Placental epithelial cell (primary cell): ENCODE measurements around the gene MCAM. TPM values are rescaled to one million over a fixed set of nuclear protein-coding genes. Genes with fewer than 3 reads are reported as not detected.

ENCODE experiments used
- small RNA-seq: library from RNA; depleted of rRNA; stranded (forward); fragments of <200 nt; gene quantifications from one replicate; pipeline ENCODE3, GENCODE V24; 2012
- total RNA-seq: library from RNA; depleted of rRNA; stranded (reverse); fragments of >200 nt; gene quantifications from 2 replicates; pipeline ENCODE4 v1.2.3, GENCODE V29; 2012

The MCAM gene, protein sequence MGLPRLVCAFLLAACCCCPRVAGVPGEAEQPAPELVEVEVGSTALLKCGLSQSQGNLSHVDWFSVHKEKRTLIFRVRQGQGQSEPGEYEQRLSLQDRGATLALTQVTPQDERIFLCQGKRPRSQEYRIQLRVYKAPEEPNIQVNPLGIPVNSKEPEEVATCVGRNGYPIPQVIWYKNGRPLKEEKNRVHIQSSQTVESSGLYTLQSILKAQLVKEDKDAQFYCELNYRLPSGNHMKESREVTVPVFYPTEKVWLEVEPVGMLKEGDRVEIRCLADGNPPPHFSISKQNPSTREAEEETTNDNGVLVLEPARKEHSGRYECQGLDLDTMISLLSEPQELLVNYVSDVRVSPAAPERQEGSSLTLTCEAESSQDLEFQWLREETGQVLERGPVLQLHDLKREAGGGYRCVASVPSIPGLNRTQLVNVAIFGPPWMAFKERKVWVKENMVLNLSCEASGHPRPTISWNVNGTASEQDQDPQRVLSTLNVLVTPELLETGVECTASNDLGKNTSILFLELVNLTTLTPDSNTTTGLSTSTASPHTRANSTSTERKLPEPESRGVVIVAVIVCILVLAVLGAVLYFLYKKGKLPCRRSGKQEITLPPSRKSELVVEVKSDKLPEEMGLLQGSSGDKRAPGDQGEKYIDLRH
- 0.39 and 5.9 TPM in 2 replicates for total RNA-seq

DNA sequence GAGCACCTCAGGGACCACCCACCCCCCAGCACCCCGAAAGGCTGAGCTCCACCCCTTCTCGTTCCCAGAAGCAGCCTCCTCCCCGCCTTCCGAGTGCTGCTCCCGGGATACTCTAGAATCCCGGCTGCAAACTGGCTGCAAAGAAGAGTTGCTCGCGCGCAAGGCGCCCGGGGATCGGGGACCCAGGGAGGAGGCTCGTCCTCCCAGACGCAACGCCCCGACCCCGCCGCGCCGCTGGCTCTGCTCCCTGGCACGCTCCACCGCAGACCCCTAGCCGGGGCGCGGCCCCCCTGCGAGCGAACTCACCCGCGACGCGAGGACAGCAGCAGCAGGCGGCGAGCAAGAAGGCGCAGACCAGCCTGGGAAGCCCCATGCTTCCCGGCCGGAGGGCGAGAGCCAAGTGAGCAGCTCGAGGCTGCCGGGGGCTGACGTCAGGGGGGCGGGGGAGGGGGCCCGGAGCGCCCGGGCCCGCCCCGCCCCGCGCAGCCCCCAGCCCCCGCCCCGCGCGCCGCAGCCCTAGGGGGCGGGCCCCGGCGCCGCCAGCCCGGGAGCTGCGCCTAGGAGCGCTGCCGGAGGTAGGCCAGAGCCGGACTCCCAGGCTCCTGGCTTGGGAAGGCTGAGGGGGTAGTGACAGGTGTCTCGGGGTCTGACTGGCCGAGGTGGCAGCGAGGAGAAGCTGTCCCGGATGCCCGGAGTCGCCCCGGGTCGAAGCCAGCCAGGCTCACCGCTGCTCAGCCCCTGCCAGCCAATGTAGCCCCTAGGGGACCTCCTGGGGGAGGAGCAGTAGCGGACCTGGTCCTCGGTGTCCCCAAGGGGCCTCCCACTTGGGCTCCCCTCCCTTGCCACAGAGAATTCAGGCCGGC, at the start of gene MCAM:
MCAM (minus strand) TSS at position 402 of the 863 bp plus-strand sequence; CDS start at position 373, 29 bp downstream.

DNA sequence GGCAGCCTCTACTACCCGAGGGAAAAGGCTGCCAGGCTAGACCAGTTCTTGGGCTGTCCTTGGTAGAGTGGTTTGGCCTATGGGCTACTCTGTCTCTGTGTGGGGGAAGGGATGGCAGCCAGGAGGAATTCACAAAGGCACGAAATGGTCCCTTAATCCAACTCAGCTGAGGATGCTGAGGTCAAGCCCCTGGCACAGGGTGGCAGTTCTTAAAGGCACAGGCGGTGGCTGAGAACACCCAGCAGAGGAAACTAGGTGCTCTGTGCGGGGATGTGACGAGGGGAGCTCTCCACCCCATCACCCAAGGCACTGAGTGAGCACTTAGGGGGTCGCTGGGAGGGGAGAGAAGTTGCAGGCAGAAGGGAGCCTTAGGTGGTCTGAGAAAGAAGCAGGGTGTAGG, 29.7 kb upstream of the MCAM start, which contains the start of gene MFRP:
MFRP (minus strand) TSS at position 101 of the 400 bp plus-strand sequence. CDS start 192 bp downstream, outside the sequence.

DNA sequence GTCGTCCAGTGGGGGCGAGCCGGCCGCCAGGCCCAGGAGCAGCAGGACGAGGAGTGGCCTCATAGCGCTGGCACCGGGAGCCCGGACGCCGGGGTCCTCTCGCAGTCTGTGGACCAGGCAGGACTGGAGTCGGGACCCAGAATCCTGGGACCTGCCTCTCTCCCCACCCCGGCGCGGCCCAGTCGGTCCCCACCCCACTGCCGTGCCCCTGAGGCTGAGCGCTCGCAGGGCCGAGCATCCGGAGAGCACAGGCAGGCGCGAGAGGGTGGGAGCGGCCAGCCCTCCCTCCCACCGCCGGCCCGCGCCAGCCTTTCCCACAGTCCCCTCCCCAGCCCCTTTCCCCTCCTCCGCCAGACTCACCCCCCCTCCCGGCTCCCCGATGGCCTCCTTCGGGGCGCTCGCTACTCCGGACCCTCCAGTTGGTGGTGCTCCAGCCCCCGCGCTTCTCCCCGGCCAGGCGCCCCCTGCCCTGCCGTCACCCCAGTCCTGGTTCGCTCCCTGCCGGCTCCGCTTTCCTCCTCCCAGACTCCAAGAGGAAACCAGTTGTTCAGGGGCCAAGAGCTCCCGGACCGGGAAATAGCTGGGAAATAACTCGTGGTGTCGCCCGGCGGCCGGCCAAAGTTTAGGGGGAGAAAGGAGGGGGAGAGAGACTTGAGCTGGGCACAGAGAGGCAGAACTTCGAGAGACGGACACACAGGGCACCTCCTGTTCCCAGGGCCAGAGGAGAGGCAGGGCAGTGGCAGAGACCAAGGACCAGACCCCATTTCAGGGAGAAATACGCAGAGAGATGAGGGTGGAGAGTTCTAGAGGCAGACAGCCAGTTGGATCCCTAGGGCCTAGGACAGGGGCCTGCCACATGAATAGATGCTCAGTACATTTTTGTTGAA, 23.6 kb upstream of the MCAM start, which contains the start of gene C1QTNF5:
C1QTNF5 (minus strand) TSS at position 549 of the 887 bp plus-strand sequence; CDS start at position 63, 486 bp downstream.

DNA sequence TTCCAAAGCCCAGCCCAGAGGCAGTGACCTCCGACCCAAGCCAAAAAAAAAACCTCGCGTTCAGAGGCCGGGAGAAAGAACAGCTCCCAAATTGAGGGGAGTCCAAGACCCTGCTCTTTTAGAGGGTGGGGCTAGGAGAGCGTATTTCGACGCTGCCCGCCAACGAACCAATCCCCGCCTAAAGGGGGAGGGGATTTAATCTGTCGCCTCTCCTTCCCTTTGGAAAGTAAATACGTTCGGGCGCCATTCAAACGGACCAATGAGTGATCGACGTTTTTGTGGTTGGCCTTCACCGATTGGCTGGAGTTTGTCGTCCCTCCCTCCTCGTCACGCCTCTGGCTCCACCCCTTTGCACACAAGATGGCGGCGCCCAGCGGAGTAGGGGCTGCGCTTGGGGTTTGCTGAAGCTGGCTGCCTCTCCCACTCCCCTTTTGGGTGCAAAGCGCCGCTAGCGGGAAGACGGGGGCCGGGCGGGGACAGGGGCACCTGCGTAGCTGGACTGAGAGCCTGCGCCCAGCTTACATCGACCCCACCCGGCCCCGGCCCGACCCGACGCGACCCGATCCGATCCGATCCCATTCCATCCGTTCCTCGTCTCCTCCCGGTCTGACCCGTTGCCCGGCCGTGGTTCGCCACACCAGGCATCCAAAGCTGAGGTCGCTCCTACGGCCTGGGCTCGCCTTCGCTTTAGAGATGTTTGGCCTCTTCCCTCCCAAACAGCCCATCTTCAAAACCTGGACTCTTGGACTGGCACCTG, 17.4 kb upstream of the MCAM start, which contains the start of gene RNF26:
RNF26 (plus strand) TSS at position 354 of the 757 bp plus-strand sequence. CDS start 596 bp downstream, outside the sequence.

Small RNAs within 50 kb of the gene (small RNA-seq; reads per million reads assigned to genes)
- not detected for gene RF01225
- gene RNU6-262P: not detected

Other genes starting within 250 kb of the MCAM start
- gene VPS11, start 249.3 kb downstream of the MCAM start, total RNA-seq: 23.2 and 28.7 TPM in 2 replicates
- gene HMBS, start 232.2 kb downstream of the MCAM start, total RNA-seq: 2.7 and 12.8 TPM in 2 replicates
- 20.0 and 32.4 TPM in 2 replicates for gene DPAGT1, start 215.3 kb downstream of the MCAM start, total RNA-seq
- gene C2CD2L, start 209.8 kb downstream of the MCAM start, total RNA-seq: 2.4 and 4.6 TPM in 2 replicates
- 20.4 and 21.0 TPM in 2 replicates for gene HINFP, start 195.6 kb downstream of the MCAM start, total RNA-seq
- under 0.01 and 0.11 TPM in 2 replicates for gene ABCG4, start 168.1 kb downstream of the MCAM start, total RNA-seq
- 20.0 and 32.3 TPM in 2 replicates for gene NLRX1, start 148.4 kb downstream of the MCAM start, total RNA-seq
- not detected in 2 replicates for gene NHERF4, start 131.7 kb downstream of the MCAM start, total RNA-seq
- 5.5 and 8.1 TPM in 2 replicates for gene CBL, start 110.8 kb downstream of the MCAM start, total RNA-seq
- 5.5 and 6.2 TPM in 2 replicates for gene RNF26, start 17.4 kb upstream of the MCAM start, total RNA-seq
- gene C1QTNF5, start 23.8 kb upstream of the MCAM start, total RNA-seq: under 0.01 TPM in 1 of 2 replicates, not detected in the other
- gene MFRP, start 29.6 kb upstream of the MCAM start, total RNA-seq: not detected in 2 replicates
- gene USP2, start 64.6 kb upstream of the MCAM start, total RNA-seq: under 0.01 and 0.11 TPM in 2 replicates
- 47.9 and 69.7 TPM in 2 replicates for gene THY1, start 106.0 kb upstream of the MCAM start, total RNA-seq